Body of pancreas (tissue), 4 donors: ENCODE results near the gene NECTIN2. TPM values are rescaled to one million over a fixed set of nuclear protein-coding genes. Genes with fewer than 3 reads are reported as not detected.
"Not testable (repeated sequence)": the region's sequence is repeated elsewhere in the genome, so short reads cannot be mapped to it uniquely, and the experiment has no call there.

Source experiments
- ATAC-seq: fragments of 150-250 bp; one replicate; pipeline ENCODE4 v1.9.1; 2016
- DNase-seq, 4 donors: peaks; one replicate each; pipeline ENCODE4 v3.0.0-alpha.2; 2019
- H3K27ac ChIP-seq, 4 donors: fragments of 200-600 bp; sonication (generic); 1 replicate in 3 of 4; 2 replicates in 1 of 4; pipeline versions ENCODE4 v1.5.1 to v1.6.1; 2016 to 2019; ENCODE audit warnings: mild to moderate bottlenecking in 1 of 4, mixed read lengths in 1 of 4, moderate library complexity in 1 of 4
- H3K27me3 ChIP-seq, 2 donors: fragments of 200-600 bp; sonication (generic); one replicate each; pipeline ENCODE4 v1.6.0; 2016; ENCODE audit warnings: mild to moderate bottlenecking in 1 of 2
- H3K36me3 ChIP-seq, 2 donors: fragments of 200-600 bp; sonication (generic); replicated peaks in 1 of 2; 2 replicates each; pipeline ENCODE4 v1.5.1; 2016; ENCODE audit warnings: low read depth in 2 of 2; ENCODE audit not compliant: insufficient read depth in 1 of 2
- H3K4me1 ChIP-seq: fragments of 200-600 bp; sonication (generic); one replicate; pipeline ENCODE4 v1.6.0; 2016
- H3K4me3 ChIP-seq, 2 donors: fragments of 200-600 bp; sonication (generic); 1 replicate in 1 of 2; 2 replicates in 1 of 2; pipeline ENCODE4 v1.5.1; 2016 to 2019
- H3K9me3 ChIP-seq, 3 donors: fragments of 200-600 bp; sonication (generic); 1 replicate in 2 of 3; 2 replicates in 1 of 3; pipeline ENCODE4 v1.5.1; 2016
- CTCF ChIP-seq, 7 experiments: fragments of 450-650 bp in 4 of 7; fragments of 200-600 bp in 3 of 7; sonication (generic) in 3 of 7; IDR thresholded peaks; one replicate each; pipeline ENCODE4 v1.5.1; 2016 to 2019; ENCODE audit warnings: antibody characterized with exemption in 7 of 7
- POLR2A ChIP-seq, 3 donors: fragments of 450-650 bp; IDR thresholded peaks; one replicate each; pipeline ENCODE4 v1.6.1; 2016; ENCODE audit warnings: antibody characterized with exemption in 3 of 3, mild to moderate bottlenecking in 2 of 3
- WGBS, 2 donors: methylation state at CpG; one replicate each; pipeline ENCODE4 v1.1.5; 2017; 5-methylcytosine and 5-hydroxymethylcytosine counted together
- intact Hi-C: fragments of 100-400 bp; cut with DNase I; formaldehyde crosslinking; loops from one replicate; pipeline ENCODE4 v1.15.1; 2023
- total RNA-seq, 2 donors: library from RNA; depleted of rRNA; stranded (reverse); fragments of >200 nt; gene quantifications; one replicate each; pipeline ENCODE4 v1.1.0, GENCODE V29; 2016

The NECTIN2 gene
- total RNA-seq, 2 donors from 2014 or later = 54.0 to 137 TPM

GRCh38 chr19:44879309-44880065 is 33.4 kb downstream of the NECTIN2 start:
- DNase-seq (no peak), ATAC-seq (no peak)
- Histone ChIP-seq H3K27ac (no peak overlapping the region), H3K4me3 (no peak overlapping the region), H3K9me3 (no peaks in the 10 kb centered on the region), H3K27me3 (no peaks in the 10 kb centered on the region), H3K36me3 (peaks cover 3 to 5% of the 10 kb centered on the region in 2 donors), H3K4me1 (peaks cover 13% of the 10 kb centered on the region)
- TF ChIP-seq CTCF (IDR thresholded peaks at IDR 0.05) (no peak), POLR2A (IDR thresholded peaks at IDR 0.05) (no peak)
- intact Hi-C loops = no loop called here
- 70 to 80% methylated on average over 10 to 18 of the region's 18 CpGs for WGBS, 2 donors

GRCh38 chr19:44882063-44882462 is 36.0 kb downstream of the NECTIN2 start:
- WGBS, 2 donors = 85 to 88% methylated on average over 15 of the region's 15 CpGs
- Histone ChIP-seq H3K27me3 (no peaks in the 10 kb centered on the region), H3K27ac (no peak overlapping the region), H3K36me3 (no peaks in the 10 kb centered on the region), H3K4me3 (no peak overlapping the region), H3K9me3 (no peaks in the 10 kb centered on the region), H3K4me1 (no peaks in the 10 kb centered on the region)
- intact Hi-C loops = no loop called here
- TF ChIP-seq CTCF (IDR thresholded peaks at IDR 0.05) (no peak), POLR2A (IDR thresholded peaks at IDR 0.05) (no peak)
- ATAC-seq (no peak), DNase-seq (no peak)

GRCh38 chr19:44882619-44883397 is 36.7 kb downstream of the NECTIN2 start:
- intact Hi-C loops, H3K9me3 ChIP-seq, H3K4me3 ChIP-seq, H3K27ac ChIP-seq, DNase-seq, ATAC-seq, H3K27me3 ChIP-seq, H3K36me3 ChIP-seq, H3K4me1 ChIP-seq: not testable (repeated sequence)
- 89 to 93% methylated on average over 19 of the region's 19 CpGs for WGBS, 2 donors

- no peak overlapping the region for H3K4me3 ChIP-seq
- intact Hi-C loops = no loop called here
- H3K36me3 ChIP-seq = peaks cover 0 to 3% of the 10 kb centered on the region in 2 donors
- no peaks in the 10 kb centered on the region for H3K27me3 ChIP-seq
- no peaks in the 10 kb centered on the region for H3K9me3 ChIP-seq
- WGBS, 2 donors = 97% methylated on average over 5 of the region's 5 CpGs
- DNase-seq (no peak), ATAC-seq (no peak)
- no peak for TF ChIP-seq POLR2A (IDR thresholded peaks at IDR 0.05)
- TF ChIP-seq CTCF (IDR thresholded peaks at IDR 0.05) = no peak
- no peak overlapping the region for H3K27ac ChIP-seq
- no peaks in the 10 kb centered on the region for H3K4me1 ChIP-seq
Measured at GRCh38 chr19:44883922-44884321, 37.8 kb downstream of the NECTIN2 start.

- DNase-seq (no peak), ATAC-seq (no peak)
- Histone ChIP-seq H3K36me3 (peaks cover 0 to 3% of the 10 kb centered on the region in 2 donors), H3K4me3 (no peak overlapping the region), H3K27ac (no peak overlapping the region), H3K27me3 (no peaks in the 10 kb centered on the region), H3K4me1 (peaks cover 2% of the 10 kb centered on the region), H3K9me3 (no peaks in the 10 kb centered on the region)
- 88 to 98% methylated on average over 4 of the region's 4 CpGs for WGBS, 2 donors
- TF ChIP-seq POLR2A (IDR thresholded peaks at IDR 0.05) (no peak), CTCF (IDR thresholded peaks at IDR 0.05) (no peak)
- intact Hi-C loops = no loop called here
Measured at GRCh38 chr19:44884566-44884965, 38.5 kb downstream of the NECTIN2 start.
